PC-9 (cell line): Measurements from ENCODE around the gene ATP1B1.

Experiments used
- CTCF ChIP-seq: fragments of 200-600 bp; sonication (generic); conservative IDR thresholded peaks from 2 replicates; pipeline ENCODE4 v1.6.1; 2017; ENCODE audit warnings: mixed run types, antibody characterized with exemption, mild to moderate bottlenecking, moderate library complexity
- EZH2 ChIP-seq: fragments of 200-600 bp; sonication (generic); IDR thresholded peaks from 2 replicates; pipeline ENCODE4 v1.8.0; 2017; ENCODE audit warnings: antibody characterized with exemption, low read depth

DNA sequence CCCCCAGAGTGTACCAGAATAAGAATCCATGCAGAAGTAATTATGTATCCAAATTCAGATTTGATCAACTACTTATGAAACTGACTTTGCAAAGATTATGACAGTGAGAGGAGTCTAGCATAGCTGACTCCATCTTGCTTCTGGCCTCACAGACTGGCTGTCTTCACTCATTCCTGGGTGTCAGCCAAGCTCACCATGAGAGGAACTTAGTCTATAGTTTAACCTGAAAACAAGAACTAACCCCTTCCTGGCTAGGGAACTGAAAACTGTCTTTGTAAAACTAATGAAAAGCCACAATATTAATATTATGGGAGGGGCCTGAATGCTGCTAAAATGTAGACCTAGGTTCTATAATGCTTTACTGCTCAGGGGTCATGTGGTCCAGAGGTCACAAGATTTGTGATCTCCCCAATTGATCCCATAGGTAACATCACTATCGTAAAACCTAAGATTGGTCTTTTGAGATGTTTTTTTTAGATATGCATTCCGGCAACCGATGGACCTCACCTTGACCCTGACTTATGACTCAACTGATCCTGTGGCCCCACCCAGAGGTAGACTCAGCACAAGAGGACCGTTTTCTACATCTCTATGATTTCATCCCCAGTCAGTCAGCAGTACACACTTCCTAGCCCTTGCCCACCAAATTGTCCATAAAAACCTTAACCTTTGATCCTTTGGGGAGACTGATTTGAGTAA lies 55.2 kb downstream of the ATP1B1 start:
- TF ChIP-seq CTCF, result no peak
- no peak for TF ChIP-seq EZH2
